ENCODE measurements around the gene DNAL4. TPM values are rescaled to one million over a fixed set of nuclear protein-coding genes. Genes with fewer than 3 reads are reported as not detected.

DNAL4 gene
- total and polyA plus RNA-seq, 2 of the 4 experiments (the other 2 are of a cell fraction): 6.1 to 12.1 TPM

GRCh38 chr22:38829485-38829884 is 35.5 kb upstream of the DNAL4 start:
- intact Hi-C loops (cut with micrococcal nuclease) (no loop called here), dilution Hi-C loops (cut with HindIII; ENCODE audit: low sequenced_read_pairs, unreplicated experiment) (no loop called here), in situ Hi-C loops (cut with MboI; ENCODE audit: low sequenced_read_pairs) (no loop called here)
- Histone ChIP-seq H3K14ac (replicated peaks; ENCODE audit: low read depth, low read length) (no peak overlapping the region), H3K9me1 (ENCODE audit: insufficient read depth, low read length) (no peaks in the 10 kb centered on the region), H3K36me3 (ENCODE audit: control insufficient read depth, insufficient read depth, low read length) (no peaks in the 10 kb centered on the region), H2BK120ac (ENCODE audit: low read depth, low read length) (no peak overlapping the region), H3K9me3 (ENCODE audit: control insufficient read depth, insufficient read depth, low read length) (no peaks in the 10 kb centered on the region), H2AFZ (replicated peaks; ENCODE audit: low read length, poor library complexity) (no peak overlapping the region), H4K5ac (ENCODE audit: low read depth, low read length) (no peak overlapping the region), H4K20me1 (ENCODE audit: insufficient read depth, low read length) (no peaks in the 10 kb centered on the region), H2AK5ac (ENCODE audit: low read depth, low read length) (no peak overlapping the region), H2AK9ac (replicated peaks; ENCODE audit: low read depth, low read length, poor library complexity) (no peak overlapping the region), H2BK20ac (ENCODE audit: low read depth, low read length) (no peak overlapping the region), H3K4me1 (ENCODE audit: control insufficient read depth, insufficient read depth, low read length) (no peaks in the 10 kb centered on the region), H3K23ac (ENCODE audit: low read depth, low read length) (no peak overlapping the region), H4K91ac (ENCODE audit: insufficient read depth, low read depth, low read length) (no peak overlapping the region), H4K8ac (ENCODE audit: low read depth in 2 of 2, low read length in 2 of 2) (no peak overlapping the region), H3K56ac (ENCODE audit: extremely low read depth, insufficient read depth, low read length) (no peak overlapping the region), H2BK5ac (ENCODE audit: low read depth, low read length, poor library complexity, severe bottlenecking) (no peak overlapping the region), H3K27ac (ENCODE audit: insufficient read depth, low read length) (no peak overlapping the region), H3K9ac (ENCODE audit: low read depth, low read length) (no peak overlapping the region), H2BK15ac (ENCODE audit: low read depth, low read length) (no peak overlapping the region), H3K4ac (ENCODE audit: low read depth, low read length) (no peak overlapping the region), H3K79me1 (ENCODE audit: low read depth in 1 of 2, low read length in 2 of 2) (no peaks in the 10 kb centered on the region), H3K27me3 (ENCODE audit: control insufficient read depth, insufficient read depth, low read length) (no peaks in the 10 kb centered on the region), H3K4me2 (ENCODE audit: low read depth, low read length) (no peak overlapping the region), H3K18ac (ENCODE audit: low read depth, low read length) (no peak overlapping the region), H3K4me3 (ENCODE audit: insufficient read depth, low read depth, low read length) (no peak overlapping the region)
- POLR2A ChIA-PET (ENCODE audit: unreplicated experiment): no interaction called here
- CTCF ChIA-PET: no interaction called here
- no peak for DNase-seq
- TF ChIP-seq BHLHE40 (IDR thresholded peaks at IDR 0.05; ENCODE audit: low read depth, low read length): no peak
- no peak for TF ChIP-seq SMC3 (IDR thresholded peaks at IDR 0.05; ENCODE audit: low read depth, low read length)
- TF ChIP-seq MAZ (IDR thresholded peaks at IDR 0.05; ENCODE audit: borderline replicate concordance, low read depth, low read length): no peak
- no peak for TF ChIP-seq CHD1 (IDR thresholded peaks at IDR 0.05; ENCODE audit: low read depth, low read length)
- TF ChIP-seq RFX5 (IDR thresholded peaks at IDR 0.05; ENCODE audit: low read depth, low read length): no peak
- no peak for TF ChIP-seq NFE2L2 (IDR thresholded peaks at IDR 0.05; ENCODE audit: low read depth, low read length)
- no peak for TF ChIP-seq MXI1 (IDR thresholded peaks at IDR 0.05; ENCODE audit: borderline replicate concordance, low read depth, low read length)
- no peak for TF ChIP-seq USF2 (IDR thresholded peaks at IDR 0.05; ENCODE audit: low read depth, low read length)
- no peak for TF ChIP-seq RCOR1 (IDR thresholded peaks at IDR 0.05; ENCODE audit: insufficient replicate concordance, low read length)
- TF ChIP-seq ELK1 (IDR thresholded peaks at IDR 0.05; ENCODE audit: borderline replicate concordance, low read depth, low read length): no peak
- TF ChIP-seq FOS (IDR thresholded peaks at IDR 0.05; ENCODE audit: low read depth, low read length): no peak
- TF ChIP-seq MAFK (IDR thresholded peaks at IDR 0.05; ENCODE audit: low read depth, low read length): no peak
- TF ChIP-seq RAD21 (IDR thresholded peaks at IDR 0.05; ENCODE audit: low read length): no peak
- no peak for TF ChIP-seq CTCF (conservative IDR thresholded peaks at IDR 0.05; ENCODE audit: low read depth, low read length)
- TF ChIP-seq CEBPB (IDR thresholded peaks at IDR 0.05; ENCODE audit: low read depth, low read length): no peak
- no peak for TF ChIP-seq POLR2A (IDR thresholded peaks at IDR 0.05; ENCODE audit: low read depth, low read length)
- 44% methylated on average over 2 of the region's 4 CpGs; no CpG with 5 or more reads in 1 of the 2 experiments for WGBS, 2 experiments (ENCODE audit: extremely low coverage in 2 of 2, insufficient read length in 1 of 2)
- no TSS peak for BruUV-seq (replicated peaks)
- no peak for ATAC-seq (ENCODE audit: low read depth)
